ENCODE data around the gene SLCO2B1.
A peak's percentile ranks its signal among the peaks of the same experiment; 100 is the strongest.

SLCO2B1 gene

DNA sequence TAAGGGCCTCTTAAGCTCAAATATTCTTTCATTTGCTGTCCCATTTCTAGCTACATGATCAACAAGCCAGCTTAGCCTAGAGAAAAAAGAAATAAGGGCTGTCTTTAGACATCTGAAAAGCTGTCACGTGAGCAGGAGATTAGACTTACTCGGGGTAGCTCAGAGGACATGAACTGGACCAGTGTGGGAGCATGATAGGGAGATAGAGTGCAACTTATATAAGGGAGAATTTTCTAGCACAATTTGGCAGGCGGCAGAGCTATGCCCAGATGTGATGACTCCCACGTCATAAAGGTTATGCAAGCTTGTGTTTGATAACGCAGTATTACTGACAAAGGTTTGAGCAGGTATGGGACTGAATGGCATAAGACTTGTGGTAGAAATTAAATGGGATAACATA is 61.5 kb downstream of the SLCO2B1 start:
- no peak for FAIRE-seq
- TF ChIP-seq, protein P1, sequence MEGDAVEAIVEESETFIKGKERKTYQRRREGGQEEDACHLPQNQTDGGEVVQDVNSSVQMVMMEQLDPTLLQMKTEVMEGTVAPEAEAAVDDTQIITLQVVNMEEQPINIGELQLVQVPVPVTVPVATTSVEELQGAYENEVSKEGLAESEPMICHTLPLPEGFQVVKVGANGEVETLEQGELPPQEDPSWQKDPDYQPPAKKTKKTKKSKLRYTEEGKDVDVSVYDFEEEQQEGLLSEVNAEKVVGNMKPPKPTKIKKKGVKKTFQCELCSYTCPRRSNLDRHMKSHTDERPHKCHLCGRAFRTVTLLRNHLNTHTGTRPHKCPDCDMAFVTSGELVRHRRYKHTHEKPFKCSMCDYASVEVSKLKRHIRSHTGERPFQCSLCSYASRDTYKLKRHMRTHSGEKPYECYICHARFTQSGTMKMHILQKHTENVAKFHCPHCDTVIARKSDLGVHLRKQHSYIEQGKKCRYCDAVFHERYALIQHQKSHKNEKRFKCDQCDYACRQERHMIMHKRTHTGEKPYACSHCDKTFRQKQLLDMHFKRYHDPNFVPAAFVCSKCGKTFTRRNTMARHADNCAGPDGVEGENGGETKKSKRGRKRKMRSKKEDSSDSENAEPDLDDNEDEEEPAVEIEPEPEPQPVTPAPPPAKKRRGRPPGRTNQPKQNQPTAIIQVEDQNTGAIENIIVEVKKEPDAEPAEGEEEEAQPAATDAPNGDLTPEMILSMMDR (IDR thresholded peaks at IDR 0.05; ENCODE audit: insufficient read depth, missing control alignments) = no peak
- DNase-seq (ENCODE audit: insufficient read length, low spot score) = no peak

DNA sequence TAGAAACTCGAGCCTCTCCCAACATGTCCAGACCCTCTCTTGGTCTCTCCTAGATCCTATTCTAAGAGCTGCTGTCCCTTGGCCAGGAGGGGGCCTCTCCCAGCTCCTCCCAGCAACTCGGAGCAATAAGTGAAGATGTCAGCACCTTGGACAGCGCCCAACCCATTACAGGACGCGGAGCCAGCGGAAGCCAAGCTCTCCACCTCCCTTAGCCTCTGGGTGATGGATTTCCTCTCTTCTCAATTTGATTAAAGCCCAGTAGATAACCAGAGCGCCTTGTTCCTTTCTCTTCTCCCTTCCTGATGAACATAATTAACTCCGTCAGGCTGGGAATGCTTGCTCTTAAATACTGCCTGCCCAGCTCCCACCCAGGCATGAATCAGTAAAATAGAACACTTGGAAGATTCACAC is 63.5 kb downstream of the SLCO2B1 start:
- TF ChIP-seq, protein P1 (IDR thresholded peaks at IDR 0.05; ENCODE audit: insufficient read depth, missing control alignments) = peak; percentile 3
- DNase-seq (ENCODE audit: insufficient read length, low spot score) (no peak), FAIRE-seq (no peak)

DNA sequence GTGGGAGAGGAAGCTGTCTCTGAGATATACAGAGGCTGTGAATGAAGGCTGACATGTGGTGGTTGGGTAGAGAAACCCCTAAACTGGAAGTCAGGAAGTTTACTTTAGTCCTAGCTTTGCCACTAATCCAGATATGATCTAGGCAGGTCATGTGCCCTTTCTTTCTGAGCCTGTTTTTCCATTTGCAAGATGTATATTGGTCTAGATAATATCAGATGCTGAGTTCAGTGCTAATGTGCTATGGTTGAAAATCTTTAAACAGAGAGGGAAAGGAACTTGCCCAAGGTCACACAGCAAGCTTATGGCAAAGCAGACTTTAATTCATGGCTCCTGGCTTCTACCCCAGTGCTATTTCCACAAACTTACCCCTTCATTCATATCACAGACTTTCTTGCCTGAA is 63.9 kb downstream of the SLCO2B1 start:
- DNase-seq (ENCODE audit: insufficient read length, low spot score) = no peak
- TF ChIP-seq, protein P1 (IDR thresholded peaks at IDR 0.05; ENCODE audit: insufficient read depth, missing control alignments) = no peak
- no peak for FAIRE-seq

DNA sequence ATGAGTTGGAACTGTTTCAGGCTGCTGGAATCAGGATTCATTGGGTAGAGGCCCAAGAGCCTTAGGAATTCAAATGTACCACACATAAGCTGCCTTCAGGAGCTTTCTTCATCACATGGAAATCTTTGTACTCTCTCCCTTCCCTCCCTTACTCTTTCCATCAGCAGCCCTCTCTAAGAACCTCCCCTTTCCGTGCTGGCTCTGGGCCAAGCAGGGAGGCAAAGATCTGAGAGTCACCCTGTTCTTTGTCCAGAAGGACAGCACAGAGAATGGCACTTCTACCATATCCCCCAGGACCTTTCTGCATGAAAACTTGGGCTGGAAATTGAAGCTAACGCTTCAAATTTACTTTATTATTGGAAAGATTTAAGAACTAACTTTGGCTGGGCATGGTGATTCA is 69.0 kb downstream of the SLCO2B1 start:
- DNase-seq (ENCODE audit: insufficient read length, low spot score) (no peak), FAIRE-seq (no peak)
- TF ChIP-seq, protein P1 (IDR thresholded peaks at IDR 0.05; ENCODE audit: insufficient read depth, missing control alignments) = no peak

GRCh38 chr11:75223954-75224643 is 73.2 kb downstream of the SLCO2B1 start:
- FAIRE-seq (no peak), DNase-seq (ENCODE audit: insufficient read length, low spot score) (no peak)
- TF ChIP-seq, protein P1 (IDR thresholded peaks at IDR 0.05; ENCODE audit: insufficient read depth, missing control alignments) = no peak

GRCh38 chr11:75225794-75226193 is 74.9 kb downstream of the SLCO2B1 start:
- DNase-seq (ENCODE audit: insufficient read length, low spot score) (no peak), FAIRE-seq (no peak)
- TF ChIP-seq, protein P1 (IDR thresholded peaks at IDR 0.05; ENCODE audit: insufficient read depth, missing control alignments) = no peak

- TF ChIP-seq, protein P1 (IDR thresholded peaks at IDR 0.05; ENCODE audit: insufficient read depth, missing control alignments) = no peak
- FAIRE-seq (no peak), DNase-seq (ENCODE audit: insufficient read length, low spot score) (no peak)
These were observed 78.6 kb downstream of the SLCO2B1 start for GRCh38 chr11:75229466-75229865.

Measured in D721Med (cell line).